ENCODE measurements around the gene ERBB3.

The ERBB3 gene

GRCh38 chr12:56080556-56081138, 682 bp downstream of the ERBB3 start:
- DNase-seq (ENCODE audit: low spot score): peak; percentile 65

- DNase-seq (ENCODE audit: low spot score): peak; percentile 27
These were observed 1.7 kb downstream of the ERBB3 start for GRCh38 chr12:56081393-56082347.

- no peak for DNase-seq (ENCODE audit: low spot score)
These were observed 2.4 kb downstream of the ERBB3 start for GRCh38 chr12:56082382-56082781.

DNA sequence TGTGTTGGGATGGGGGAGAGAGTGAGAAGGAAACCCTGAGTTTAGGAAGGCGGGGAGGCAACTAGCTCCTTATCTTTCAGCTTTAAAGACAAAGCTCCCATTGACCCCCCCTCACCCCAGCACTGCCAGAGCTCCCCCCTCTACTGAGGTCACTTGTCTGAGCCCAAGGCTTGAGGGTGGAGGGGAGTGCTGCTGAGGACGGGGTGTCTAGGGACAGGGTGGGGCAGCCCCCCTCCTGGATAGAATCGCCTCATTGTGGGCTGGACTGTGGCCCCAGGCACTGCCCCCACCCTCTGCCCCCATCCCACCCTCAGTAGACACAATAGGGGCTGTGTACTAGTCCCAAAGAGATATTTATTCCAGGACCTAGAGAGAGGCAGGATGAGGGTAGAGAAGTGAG, 3.0 kb downstream of the ERBB3 start:
- DNase-seq (ENCODE audit: low spot score): no peak

GRCh38 chr12:56084958-56085543, 5.1 kb downstream of the ERBB3 start:
- peak; percentile 70 for DNase-seq (ENCODE audit: low spot score)

- DNase-seq (ENCODE audit: low spot score): peak; percentile 25
These were observed 6.1 kb downstream of the ERBB3 start for GRCh38 chr12:56086096-56086495.

GRCh38 chr12:56086608-56087007, 6.6 kb downstream of the ERBB3 start:
- no peak for DNase-seq (ENCODE audit: low spot score)

GRCh38 chr12:56087220-56087619, 7.3 kb downstream of the ERBB3 start:
- DNase-seq (ENCODE audit: low spot score): peak; percentile 64

GRCh38 chr12:56097738-56098137, 17.8 kb downstream of the ERBB3 start:
- DNase-seq (ENCODE audit: low spot score): no peak

DNA sequence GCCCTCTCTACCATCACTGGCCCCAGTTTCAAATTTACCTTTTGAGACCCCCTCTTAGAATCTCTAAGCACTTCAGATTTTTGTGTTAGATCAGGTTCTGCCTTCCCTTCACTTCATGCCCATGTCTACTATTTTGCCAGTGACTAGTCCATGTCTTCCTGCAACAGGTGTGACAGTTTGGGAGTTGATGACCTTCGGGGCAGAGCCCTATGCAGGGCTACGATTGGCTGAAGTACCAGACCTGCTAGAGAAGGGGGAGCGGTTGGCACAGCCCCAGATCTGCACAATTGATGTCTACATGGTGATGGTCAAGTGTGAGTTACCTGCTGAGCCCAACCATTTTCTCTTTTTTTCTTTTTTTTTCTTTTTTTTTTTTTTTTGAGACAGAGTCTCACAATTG, 18.6 kb downstream of the ERBB3 start:
- no peak for DNase-seq (ENCODE audit: low spot score)

- DNase-seq (ENCODE audit: low spot score): no peak
These were observed 19.8 kb downstream of the ERBB3 start for GRCh38 chr12:56099787-56100186.

- DNase-seq (ENCODE audit: low spot score): no peak
These were observed 21.1 kb downstream of the ERBB3 start for GRCh38 chr12:56101045-56101444.

DNA sequence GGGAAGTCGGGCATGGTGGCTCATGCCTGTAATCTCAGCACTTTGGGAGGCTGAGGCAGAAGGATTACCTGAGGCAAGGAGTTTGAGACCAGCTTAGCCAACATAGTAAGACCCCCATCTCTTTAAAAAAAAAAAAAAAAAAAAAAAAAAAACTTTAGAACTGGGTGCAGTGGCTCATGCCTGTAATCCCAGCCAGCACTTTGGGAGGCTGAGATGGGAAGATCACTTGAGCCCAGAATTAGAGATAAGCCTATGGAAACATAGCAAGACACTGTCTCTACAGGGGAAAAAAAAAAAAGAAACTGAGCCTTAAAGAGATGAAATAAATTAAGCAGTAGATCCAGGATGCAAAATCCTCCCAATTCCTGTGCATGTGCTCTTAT, 22.7 kb downstream of the ERBB3 start:
- DNase-seq (ENCODE audit: low spot score): no peak

- no peak for DNase-seq (ENCODE audit: low spot score)
These were observed 23.2 kb downstream of the ERBB3 start for GRCh38 chr12:56103066-56103711.

DNA sequence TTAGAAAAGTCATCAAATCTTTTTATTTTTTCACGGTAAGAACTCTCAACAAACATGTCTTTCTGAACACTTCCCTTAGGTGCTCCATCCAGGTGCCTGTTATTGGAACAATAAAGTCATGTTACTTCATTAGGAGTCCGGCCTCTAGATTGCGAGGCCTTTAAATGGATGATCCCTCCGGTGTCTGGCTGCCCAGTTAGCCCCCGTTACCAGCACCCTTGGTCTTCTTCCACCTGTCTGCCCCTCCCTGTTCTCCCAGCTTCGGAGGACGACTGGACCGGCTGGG, 23.8 kb downstream of the ERBB3 start:
- DNase-seq (ENCODE audit: low spot score): no peak

DNA sequence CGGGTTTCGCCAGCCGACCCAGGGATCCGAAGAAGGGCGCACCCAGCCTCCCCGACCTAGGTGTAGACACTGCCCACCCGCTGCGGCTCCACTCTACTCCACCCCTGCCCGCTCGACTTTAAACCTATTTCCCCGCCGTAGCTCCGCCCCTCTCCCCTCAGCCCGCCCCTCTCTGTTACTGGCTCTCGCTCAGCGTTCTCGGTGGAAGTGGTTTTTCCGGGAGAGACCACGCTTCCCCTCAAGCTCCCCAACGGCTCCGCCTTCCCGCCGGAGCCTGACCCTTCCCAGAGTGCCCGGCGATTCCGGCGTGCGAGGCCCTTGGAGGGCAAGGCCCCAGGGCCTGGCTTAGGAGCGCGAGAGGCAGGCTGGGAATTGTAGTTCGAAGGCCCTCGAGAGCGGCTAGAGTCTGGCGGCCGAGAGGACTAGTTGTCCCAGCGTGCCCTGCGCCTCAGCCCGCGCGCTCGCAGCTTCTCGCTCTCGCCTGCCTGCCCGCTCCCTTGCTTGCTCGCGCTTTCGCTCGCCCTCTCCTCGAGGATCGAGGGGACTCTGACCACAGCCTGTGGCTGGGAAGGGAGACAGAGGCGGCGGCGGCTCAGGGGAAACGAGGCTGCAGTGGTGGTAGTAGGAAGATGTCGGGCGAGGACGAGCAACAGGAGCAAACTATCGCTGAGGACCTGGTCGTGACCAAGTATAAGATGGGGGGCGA, 24.3 kb downstream of the ERBB3 start, which contains the start of gene PA2G4:
Gene PA2G4 (plus strand): TSS at position 451 of the 706 bp plus-strand sequence. CDS start 179 bp downstream, at position 630.
- DNase-seq (ENCODE audit: low spot score): peak; percentile 97

GRCh38 chr12:56104815-56105608, 25.0 kb downstream of the ERBB3 start:
- DNase-seq (ENCODE audit: low spot score): peak; percentile 20

DNA sequence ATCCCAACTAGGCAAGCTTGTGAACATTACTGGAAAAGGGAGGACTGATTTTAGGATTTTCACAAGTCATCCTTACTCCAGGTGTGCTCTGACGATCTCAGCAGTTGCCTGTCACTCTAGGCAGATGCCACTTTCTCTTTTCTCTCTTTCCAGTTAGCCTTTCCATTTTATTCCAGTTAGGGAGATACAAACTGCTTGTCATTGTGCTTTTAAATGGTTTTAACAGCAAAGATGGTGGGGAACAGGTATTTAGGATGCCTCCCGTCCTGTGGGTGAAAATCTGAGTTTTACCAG, 25.6 kb downstream of the ERBB3 start:
- no peak for DNase-seq (ENCODE audit: low spot score)

DNA sequence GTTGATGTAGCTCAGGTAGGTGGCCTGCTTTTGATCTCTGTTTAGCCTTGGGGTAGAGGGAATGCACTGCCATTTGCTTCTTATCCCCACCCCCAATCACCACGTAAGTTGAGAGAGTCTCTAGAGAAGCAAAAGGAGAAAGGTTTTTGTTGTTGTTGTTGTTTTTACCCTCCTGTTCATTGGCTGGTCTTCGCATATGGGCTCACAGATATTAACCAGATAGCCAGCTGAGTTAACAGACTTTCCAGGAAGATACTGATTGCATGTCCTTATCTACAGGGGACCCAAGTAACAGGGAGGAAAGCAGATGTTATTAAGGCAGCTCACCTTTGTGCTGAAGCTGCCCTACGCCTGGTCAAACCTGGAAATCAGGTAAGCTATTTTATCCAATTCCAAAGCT, 27.3 kb downstream of the ERBB3 start:
- DNase-seq (ENCODE audit: low spot score): no peak

- DNase-seq (ENCODE audit: low spot score): no peak
These were observed 30.6 kb downstream of the ERBB3 start for GRCh38 chr12:56110571-56110970.

GRCh38 chr12:56114084-56114483, 34.1 kb downstream of the ERBB3 start:
- DNase-seq (ENCODE audit: low spot score): no peak

Data from iPS-NIHi11 (cell line).